SK-N-DZ (cell line): Measurements from ENCODE around the gene CABLES2.

Source experiments
- DNase-seq: peaks from one replicate; pipeline ENCODE4 v3.0.0-alpha.2; 2015; ENCODE audit warnings: low spot score

Gene CABLES2

DNA sequence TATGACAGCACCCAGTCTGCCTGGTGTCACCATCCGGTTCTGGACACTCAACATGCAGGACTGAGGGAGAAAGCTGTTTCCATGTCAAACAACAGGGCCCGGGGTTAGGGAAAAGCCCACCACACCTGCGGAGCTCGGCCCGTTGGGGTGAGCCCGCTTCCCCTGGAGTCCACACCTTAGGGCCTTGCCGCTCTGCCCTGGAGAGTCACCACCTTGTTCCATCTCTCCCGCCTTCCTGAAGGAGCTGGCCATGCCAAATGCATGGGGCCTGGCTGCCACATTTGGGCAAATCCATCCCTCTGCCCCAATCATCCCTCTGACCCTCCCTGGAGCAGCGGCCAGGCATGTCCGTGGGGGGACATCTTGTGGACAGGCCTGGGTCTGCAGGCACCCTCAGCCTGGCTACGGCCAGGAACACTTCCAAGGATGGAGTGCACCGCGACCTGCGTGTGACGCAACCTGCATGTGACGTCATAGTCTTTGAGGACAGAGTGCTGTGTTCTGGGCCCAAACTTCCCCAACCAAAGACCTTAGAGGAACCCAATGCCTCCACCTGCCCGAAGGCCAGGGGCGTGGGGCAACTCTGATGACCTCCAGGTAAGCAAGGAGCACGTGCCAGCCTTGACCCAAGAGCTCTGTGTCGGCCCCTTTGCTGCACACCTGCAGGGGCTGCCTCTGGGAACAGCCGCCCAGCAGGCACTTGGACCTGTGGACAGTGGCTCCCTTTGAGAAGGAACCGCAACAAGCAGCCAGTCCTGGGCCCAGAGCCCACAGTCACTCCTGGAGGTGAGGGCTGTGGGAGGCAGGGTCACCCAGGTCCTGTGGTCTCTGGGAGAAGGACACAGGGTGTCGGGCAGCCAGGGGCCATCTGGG, 1.7 kb downstream of the CABLES2 start:
- DNase-seq: peak; percentile 78

DNA sequence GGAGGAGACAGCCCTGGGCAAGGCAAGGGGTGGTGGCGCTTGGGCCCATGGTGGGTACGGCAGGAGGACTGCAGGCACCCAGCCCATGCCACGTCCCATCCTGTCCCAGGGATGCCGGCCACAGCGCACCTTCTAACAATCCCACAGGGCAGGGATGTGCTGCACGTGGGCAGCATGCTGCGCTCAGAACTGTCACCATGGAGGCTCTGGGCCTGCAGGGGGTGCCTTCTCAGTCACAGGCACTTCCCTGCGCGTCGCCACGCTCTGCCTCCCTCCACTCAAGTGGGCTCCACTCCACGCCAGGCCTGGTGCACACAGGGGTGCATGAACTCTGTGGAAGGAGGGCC, 2.4 kb downstream of the CABLES2 start:
- DNase-seq: no peak

DNA sequence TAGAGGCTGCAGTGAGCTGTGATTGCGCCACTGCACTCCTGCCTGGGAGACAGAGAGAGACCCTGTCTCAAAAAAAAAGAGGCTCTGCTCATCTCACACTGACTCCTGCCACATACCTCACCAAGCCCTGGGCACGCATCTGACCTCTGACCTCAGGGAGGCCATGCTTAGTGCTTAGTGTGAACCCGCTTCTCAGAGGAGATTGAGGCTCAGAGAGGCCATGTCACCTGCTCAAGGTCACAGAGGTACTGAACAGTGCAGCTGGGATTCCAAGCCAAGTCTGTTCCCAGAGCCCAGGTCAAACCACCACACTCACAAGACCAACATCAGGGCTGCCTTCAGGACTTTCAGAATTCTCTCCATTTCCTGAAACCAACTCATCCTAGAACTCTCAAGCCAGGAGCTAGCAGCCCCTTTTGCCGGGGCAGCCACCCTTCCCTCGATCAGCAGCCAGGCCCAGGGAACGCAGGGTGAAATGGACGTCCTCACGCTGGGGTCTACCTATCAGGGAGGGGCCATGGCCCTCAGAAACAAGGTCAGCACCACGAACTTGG, 2.9 kb downstream of the CABLES2 start:
- DNase-seq: no peak

DNA sequence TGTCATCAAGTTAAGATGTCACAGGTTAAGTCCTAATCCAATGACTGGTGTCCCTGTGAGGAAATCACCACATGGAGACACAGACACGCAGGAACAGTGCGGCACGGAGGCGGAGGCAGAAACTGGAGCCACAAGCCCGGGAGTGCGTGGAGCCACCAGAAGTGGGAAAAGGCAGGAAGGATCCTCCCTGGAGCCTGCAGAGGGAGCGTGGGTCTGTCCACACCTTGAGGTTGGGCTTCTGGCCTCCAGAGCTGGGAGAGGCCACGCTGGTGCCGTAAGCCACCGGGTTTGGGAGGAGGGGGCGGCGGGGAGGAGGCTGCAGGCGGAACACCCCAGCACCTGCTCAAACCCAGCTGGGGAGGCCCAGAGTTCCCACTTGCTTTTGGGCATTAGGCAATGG, 3.8 kb downstream of the CABLES2 start:
- DNase-seq: no peak

DNA sequence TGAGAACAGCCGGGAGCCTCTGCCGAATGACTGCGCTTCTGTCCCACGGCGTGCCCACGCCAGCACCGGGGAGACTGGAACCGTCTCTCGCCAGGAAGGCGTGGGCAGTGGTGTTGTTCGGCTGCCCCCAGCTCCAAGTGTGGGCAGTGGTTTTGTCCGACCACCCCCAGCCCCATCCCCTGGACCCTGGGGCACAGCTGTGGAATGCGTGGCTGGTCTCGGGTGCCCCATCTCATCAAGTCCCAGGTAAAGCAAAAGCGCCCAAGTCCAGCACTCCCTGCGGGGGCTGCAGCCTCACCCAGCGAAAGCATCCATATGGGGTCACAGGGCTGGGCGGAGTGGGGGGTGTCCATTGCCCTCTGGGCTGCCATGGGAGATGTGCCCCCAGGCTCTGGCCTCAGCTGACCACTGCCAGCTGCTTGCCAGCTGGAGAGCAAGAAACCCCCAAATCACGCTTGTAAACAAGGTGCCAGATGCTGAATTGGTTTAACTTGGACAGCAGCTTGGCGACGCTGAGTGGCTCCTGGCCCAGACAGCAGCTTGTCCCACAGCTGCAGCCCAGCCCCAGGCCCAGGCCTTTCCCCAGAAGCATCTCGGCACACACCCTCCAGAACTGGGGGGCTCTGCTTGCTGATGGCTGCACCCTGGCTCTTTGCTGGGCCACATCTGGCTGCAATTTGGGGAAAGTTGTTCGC, 4.5 kb downstream of the CABLES2 start:
- no peak for DNase-seq

DNA sequence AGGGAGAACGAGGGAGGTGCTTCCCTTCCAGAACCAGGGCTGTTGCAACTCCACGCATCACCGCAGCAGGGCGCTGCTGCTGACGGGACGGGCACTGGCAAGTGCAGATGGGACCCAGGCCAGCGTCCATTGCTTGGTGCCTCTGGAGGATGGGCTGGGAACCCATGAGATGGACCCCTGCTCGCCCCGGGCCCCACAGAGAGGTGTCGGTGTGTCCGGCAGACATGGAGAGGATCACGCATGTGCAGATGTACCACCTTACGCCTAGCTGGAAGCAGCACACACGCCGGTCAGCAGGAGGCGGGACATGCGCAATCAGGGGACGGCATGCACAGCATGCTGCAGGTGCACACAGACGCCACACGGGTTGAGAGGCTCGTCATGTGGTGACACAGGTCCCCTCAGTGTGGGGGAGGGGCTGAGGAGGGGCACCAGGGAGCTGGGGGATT, 5.7 kb downstream of the CABLES2 start:
- peak; percentile 61 for DNase-seq

DNA sequence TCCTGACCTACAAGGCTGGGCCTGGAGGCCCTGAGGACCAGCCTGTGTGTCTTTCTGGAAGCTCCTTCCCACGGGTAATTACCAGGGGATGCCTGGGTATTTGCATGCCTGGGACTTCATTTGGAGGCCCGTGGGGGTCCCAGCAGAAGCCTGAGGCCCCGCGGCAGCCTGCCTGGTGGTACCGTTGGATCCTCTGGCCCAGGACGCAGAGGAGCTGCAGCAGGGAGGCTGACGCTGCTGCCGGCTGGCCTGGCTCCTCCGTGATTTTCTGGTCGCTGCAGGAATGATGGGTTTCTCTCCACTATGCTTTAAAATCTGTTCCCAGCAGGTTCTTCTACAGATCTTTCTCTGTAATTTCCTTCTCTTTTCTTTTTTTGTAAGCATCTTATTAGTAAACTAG, 6.5 kb downstream of the CABLES2 start:
- no peak for DNase-seq

DNA sequence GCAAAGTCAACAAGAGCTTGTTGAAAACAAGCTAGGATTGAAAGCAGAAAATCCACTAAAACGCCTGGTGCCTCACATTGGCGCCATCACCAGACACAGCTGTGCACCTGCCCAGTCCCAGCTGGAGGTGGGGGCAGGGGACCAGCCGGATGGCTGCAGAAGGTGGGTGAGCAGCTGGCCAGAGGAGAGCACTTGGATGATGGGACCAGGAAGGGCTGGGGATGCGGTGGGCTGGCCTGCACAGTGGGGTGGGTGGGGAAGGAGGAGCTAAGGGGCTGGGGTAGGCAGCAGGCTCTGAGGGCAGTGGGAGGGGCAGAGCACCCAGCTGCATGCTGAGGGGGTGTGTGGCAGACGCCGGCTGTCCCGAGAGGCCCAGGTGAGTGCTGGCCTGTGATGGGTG, 7.1 kb downstream of the CABLES2 start:
- peak; percentile 87 for DNase-seq

DNA sequence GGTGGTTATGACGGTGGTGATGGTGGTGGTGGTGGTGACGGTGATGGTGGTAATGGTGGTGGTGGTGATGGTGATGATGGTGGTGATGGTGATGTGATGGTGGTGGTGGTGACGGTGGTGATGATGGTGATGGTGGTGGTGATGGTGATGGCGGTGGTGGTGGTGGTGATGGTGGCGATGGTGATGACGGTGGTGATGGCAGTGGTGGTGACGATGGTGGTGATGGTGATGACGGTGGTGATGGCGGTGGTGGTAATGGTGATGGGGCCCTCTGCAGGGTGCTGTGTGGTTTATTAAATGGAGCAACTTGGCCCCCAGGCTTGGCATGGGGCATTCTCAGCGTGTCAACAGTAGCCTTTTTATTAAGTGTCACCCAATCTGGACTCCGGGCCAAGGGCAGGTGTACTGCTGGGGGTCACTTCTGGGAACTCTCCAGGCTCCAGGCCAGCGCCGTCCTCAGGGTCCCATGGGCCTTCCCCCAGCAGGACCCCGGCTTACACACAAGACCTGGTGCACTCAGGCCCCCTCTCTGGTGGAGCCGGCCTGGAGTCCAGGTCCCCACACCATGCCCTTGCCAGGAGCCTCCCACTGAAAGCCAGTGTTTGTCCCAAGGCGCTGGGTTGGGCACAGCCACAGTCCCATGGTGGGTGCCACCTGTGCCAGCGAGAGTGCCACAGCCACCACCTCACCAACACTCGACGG, 8.8 kb downstream of the CABLES2 start:
- DNase-seq: no peak

DNA sequence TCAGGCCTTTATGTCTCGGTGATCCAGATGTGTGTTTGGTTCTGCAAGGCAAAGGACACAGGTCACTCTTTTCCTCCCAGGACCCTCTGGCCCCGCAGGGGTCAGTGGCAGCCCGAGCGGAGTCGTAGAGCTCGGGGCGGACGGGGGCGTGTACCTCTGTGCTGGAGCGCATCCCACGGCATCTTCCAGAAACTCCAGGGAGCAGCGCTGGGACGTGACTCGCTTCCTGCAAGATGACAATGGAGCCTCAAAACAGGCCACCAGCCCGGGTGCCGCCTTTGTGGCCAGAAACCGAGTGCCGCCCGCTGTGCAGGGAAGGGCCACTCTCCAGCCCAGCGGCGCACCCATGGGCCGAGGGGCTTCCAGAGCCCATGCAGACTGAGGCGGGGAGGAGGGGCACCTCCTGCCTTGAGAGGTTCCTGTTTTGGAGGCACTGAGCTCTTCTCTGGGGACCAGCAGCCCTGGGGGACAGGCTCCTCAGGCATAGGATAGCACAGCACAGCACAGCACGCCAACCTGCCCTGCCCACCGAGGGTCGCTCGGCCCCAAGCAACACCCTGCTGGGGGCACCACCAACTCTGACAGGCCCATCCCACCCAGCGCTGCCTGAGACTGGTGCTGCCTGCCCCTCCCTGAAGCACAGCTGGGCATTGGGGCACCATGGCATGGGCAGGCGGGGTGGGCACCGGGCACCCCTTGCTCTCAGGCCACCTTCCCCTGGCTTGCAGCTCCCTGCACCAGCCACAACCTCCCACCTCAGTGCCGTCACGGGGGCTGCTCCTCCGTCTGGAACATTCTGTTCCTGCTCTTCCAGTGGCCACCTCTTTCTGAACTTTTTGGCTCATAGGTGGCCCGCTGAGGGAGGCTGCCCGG, 10.5 kb downstream of the CABLES2 start:
- DNase-seq: no peak

DNA sequence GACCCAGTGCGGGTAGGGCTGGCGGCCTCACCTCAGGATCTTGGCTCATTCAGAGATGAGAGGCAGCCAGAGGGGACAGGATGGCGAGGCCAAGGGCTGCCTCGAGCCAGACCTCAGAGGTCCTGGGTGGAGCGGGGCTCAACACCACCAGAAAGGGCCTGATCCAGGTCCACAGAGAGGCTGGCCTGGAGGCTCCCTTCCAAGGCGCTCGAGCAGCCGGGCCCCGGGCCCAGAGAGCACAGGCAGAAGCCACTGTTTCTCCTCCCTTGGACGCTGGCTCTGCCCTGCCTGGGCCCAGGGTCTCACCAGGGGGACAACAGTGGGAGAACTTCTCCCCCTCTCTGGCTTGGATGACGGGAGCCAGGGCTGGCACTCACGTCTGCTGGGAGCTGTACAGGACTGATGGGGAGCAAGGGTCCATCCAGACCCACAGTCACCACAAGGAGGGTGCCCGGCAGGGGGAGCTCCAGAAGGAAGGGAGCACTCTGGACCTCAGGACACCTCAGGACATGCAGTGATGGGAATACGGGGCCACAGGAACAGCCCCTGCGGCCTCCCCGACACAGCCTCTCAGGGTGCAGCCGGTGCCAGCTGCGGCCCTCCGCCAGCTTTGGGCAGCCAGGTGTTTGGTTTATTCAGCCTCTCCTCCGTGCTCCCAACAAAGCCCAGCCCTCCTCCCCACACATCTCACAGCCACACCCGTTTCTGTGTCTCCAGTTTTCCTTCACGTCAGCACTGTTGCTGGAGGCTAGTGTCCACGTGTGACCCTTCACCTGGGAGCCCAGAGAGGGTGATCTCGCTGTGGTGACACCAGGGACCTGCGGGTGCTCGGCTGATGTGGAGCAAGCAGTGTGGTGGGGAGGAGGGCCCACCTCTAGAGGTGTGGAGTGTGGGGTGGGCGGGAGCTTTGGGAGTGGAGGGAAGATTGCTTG, 11.5 kb downstream of the CABLES2 start:
- DNase-seq: no peak

DNA sequence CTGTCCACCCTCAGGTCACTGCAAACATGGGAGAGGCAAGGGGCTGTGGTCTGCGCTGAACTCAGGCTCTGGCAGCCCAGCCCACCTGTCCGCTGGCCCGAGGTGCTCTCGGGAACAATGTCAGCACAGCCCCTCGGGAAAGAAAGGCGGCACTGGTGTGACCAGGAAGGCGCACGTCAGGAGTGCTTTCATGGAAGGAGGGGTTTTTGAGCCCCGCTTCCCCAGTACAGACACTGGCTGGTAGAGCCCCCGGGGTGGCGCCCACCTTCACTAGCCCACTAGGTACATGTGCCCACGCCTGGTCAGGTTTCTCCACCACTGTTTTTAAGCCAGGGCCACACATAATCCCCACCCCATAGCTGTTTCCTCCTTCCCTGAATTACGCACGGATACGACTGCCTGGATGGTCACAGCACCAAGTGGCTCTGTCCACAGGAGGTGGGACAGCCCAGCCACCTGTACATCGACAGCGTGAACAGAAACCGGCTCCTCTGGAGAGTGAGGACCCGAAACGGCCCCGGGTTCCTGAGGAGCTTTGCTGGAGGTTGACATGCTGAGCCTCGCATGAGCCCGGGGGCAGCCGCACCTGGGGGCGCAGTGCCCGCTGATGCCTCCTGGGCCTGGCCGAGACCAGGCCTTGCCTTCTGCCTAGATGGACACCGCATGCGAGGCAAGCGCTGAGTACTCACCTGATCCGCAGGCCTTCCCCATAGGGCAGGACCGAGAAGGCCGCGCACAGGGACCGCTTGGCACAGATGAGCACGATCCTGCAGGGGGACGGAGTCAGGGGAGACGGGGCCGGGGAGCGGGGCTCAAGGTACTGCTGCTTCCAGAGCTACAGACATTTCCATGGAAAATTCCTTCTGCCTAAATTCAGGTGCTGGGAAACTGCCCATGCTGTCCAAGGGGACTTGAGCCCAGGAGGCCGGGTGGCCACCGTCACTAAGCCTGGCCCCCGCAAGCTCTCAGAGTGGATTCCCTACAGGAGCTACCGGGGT, 12.5 kb downstream of the CABLES2 start:
- DNase-seq: no peak

DNA sequence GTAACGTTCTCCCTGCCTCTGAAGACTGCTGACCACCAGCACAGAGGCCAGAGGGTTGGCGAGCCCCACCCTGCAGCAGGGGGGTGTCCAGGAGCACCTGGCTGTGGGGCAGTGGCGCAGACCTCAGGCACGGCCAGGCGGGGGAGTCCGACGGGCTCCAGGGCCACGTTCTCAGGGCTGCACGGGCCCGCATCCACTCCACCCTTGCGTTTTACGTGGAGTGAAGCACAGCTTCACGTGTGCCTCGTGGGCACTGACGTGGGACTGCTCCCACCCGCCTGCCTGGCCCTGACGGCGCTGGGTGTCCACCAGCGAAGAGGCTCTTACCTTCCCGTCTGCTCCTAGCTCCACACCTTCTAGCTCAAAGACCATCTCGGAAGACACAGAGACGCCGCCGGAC, 13.3 kb downstream of the CABLES2 start:
- no peak for DNase-seq

DNA sequence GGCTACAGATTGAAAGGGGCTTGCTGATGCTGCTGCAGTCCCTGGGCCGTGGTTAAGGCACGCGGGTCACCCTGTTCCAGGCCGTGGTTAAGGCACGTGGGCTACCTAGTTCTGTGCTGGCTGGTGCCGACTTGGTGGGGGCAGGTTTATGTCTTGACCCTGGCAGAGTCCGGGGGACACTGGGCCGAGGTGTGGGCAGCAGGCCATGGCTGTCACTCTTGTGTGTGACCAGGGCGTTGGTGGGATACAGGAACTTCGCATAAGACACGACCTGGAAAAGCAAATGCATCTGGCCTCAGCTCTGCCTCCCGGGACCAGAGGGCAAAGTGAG, 13.8 kb downstream of the CABLES2 start:
- no peak for DNase-seq

DNA sequence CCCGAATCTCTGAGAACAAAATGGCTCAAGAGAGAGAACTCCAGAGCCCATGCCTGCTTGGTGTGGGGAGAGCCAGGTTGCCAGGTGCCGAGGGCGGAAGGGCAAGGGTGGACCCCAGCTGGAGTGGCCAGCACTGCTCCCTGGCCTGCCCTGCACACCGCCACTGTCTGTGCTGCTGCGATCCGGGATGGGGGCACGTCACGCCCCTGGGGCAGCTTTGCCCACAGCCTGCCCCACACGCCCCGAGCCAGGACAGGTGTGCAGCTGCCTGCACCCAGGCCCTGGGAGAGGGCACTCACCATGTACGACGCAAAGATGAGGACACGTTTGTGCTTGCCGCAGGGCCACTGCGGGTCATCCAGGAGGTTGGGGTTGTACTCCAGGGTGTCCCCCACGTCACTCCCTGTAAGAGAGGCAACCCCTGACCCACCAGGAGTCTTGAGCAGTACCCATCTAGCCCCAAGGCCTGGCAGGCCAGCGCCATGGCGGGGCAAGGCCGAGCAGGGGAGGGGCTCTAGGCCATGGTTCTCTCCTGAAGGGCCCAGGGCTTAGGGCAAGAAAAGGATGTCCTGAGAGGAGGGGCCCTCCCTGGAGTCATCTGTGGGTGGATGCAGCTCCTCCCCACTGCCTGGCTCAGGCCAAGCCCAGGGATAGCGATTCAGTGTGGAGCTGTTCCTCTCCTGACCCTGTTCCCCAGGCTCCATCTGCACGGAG, 14.3 kb downstream of the CABLES2 start:
- DNase-seq: no peak

DNA sequence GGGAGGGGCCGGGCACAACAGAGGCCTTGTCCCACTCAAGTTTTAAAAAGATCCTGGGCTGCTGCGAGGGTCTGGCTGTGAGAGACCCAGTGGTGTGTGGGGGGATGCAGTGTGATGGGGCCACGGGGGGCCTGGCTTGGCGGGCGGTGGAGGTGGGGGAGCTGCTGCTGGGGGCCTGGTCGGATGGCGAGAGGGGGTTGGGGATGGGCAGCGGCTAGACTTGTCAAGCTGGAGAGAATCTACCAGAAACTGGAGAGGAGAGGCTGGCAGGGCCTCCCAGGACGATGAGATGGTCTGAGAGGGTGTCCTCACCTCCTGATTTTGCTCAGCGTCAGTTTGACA, 15.0 kb downstream of the CABLES2 start:
- DNase-seq: no peak

DNA sequence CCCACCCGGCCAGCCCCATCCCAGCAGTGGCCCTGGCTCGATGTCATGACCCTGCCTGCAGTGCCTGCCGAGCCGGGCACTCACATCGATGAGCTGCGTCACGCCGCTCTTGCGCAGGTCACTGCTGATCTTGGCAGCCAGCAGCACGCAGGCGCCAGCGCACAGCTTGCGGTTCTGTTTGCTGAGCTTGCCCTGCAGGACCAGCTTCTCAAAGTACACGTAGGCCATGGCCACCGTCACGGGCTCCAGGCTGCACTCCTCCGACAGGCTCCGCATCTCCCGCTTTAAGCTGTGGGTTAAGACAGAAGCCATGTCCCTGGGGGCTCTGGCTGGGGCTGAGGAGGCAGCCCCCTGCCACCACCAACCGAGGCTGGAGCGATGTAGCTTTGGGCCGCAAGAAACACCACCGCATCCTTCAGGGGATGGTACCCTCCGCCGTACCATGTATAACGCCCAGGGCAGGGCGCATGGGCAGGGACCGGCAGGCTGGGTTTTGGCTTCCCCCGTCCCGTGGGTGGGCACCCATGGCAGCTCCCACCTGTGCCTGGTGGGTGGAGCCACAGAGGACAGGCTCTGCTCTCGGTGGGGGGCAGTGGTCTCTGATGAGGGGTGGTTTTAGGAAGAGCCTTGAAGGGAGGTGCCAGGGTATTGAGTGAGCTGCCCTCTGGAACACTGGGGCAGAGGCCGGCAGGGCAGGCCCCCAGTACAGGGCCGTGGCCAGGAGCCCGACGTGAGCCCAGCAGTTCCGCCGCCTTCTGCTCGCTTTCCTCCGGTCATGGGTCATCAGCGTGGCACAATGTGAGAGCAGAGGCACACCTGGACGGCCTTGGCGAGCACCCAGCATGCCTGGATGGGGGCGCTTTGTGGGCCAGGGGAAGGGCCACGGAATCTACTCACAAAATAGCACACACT, 15.7 kb downstream of the CABLES2 start:
- no peak for DNase-seq
